ENCODE measurements around the gene EARS2.
"Not testable (repeated sequence)": the region's sequence is repeated elsewhere in the genome, so short reads cannot be mapped to it uniquely, and the experiment has no call there.

EARS2 gene

GRCh38 chr16:23556881-23557778 is at the start of gene EARS2, which contains the start of gene UBFD1:
TSS of gene EARS2 (minus strand) at chr16:23557350. CDS start at chr16:23557343, 7 bp downstream.
TSS of gene UBFD1 (plus strand) at chr16:23557727. CDS start at chr16:23557743, 16 bp downstream.
- DNase-seq (ENCODE audit: low read depth in 2 of 2): peak; percentile 97

DNA sequence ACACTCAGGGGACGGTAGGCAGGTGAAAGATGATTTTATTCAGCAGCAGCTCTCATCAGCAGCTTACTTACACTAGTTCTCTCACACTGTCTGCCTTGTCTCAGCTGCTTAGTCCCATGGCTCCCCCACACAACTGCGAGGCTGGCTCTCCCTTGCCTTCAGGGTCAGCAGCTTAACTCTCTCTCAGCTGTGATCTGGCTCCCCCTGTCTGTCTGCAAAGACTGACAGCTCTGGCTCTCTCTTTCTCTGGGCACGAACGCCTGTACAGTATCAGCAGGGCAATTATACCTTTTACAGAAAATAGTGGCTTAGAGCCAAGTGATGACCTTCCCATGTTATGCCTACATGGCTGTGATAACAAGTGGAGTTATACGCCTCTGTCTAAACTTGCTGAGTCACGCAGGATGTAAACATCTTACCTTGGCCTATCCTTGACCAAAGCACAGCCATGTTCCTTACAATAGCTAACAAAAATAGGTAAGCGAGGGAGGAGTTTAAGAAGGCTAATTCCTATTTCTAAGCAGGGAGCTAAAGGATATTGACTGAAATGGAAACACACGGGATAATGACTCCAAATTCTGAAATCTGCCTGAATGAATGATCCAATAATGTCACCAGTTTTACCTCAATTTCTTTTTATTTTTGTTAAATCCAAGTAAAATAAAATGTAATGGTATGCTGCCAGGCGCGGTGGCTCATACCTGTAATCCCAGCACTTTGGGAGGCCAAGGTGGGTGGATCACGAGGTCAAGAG is 40.0 kb upstream of the EARS2 start:
- no peak for DNase-seq (ENCODE audit: low read depth in 2 of 2)

DNA sequence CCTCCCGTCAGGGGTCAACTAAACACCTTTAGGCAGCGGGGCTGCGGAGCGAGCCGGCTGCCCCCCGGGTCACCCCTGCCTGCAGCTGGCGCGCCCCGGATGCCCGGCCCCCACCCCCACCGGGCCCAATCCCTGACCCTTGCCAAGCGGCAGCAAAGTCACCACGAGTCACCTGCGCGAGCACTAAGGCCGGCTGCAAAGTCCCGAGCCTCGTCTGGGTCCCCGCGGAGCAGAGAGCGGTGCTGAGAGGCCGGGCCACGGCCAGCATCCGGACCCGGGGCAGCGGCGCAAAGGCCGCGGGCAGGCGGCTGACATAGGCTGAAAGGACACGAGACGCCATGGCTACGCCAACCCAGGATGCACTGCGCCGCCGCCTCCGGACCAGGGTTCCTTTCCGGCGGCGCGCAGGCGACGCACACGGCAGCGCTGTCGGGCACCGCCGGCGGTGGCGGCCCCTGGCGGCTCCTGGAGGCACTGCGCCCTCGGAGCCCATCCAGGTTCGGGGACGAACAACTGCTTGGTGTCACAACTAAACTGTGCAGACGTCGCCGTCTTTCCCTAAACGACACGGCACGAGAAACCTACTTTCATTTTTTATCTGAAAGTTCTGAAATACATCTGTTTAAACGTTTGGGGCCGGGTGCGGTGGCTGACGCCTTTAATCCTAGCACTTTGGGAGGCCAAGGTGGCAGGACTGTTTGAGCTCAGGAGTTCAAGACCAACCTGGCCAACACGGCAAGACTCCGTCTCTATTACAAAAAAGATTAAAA is 39.0 kb upstream of the EARS2 start, which contains the start of gene NDUFAB1:
TSS of gene NDUFAB1 (minus strand) at position 366 of the 770 bp plus-strand sequence. CDS start at position 340, 26 bp downstream.
- peak; percentile 72 to 86 for DNase-seq (ENCODE audit: low read depth in 2 of 2)

DNA sequence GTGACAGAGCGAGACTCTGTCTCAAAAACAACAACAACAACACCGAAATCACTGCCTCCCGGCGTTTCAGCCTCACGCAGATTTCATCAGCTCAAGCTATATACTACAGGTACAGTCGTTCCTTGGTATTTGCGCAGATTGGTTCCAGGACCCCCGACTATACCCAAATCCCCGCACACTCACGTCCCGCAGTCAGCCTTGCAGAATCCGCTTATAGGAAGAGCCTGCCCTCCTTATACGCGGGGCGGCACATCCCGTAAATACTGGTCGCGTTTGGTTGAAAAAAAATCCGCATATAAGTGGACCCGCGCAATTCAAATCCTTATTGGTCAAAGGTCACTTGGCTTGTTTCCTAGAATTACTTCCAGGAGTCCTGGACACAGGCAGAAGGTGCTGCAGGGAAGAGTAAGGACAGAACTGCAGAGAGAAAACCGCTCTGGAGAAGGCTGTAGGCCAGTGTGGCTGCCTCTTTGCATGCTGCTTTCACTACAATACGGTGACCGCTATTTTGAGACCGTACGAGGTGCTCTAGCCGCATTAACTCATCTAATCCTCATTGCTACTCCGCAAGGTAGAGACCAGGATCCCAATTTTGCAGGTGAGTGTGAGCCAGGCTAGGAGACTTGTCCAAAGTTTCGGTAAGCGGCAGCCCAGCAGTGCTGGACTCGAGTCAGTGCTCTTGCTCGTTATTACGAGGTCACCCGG is 38.2 kb upstream of the EARS2 start:
- no peak for DNase-seq (ENCODE audit: low read depth in 2 of 2)

DNA sequence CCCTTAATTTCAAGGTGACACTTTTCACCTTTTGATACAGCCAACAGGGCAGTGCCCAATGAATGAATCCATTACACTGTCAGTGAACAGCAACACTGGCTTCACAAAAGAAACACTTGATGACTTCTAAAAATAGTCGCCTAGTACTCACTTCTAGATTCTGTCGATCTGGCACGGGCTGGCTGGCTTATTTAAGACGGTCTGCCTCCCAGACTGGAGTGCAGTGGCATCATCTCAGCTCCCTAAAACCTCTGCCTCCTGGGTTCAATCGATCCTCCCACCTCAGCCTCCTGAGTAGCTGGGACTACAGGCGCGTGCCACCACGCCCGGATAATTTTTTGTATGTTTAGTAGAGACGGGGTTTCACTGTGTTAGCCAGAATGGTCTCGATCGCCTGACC is 37.0 kb upstream of the EARS2 start:
- DNase-seq (ENCODE audit: low read depth in 2 of 2): no peak

DNA sequence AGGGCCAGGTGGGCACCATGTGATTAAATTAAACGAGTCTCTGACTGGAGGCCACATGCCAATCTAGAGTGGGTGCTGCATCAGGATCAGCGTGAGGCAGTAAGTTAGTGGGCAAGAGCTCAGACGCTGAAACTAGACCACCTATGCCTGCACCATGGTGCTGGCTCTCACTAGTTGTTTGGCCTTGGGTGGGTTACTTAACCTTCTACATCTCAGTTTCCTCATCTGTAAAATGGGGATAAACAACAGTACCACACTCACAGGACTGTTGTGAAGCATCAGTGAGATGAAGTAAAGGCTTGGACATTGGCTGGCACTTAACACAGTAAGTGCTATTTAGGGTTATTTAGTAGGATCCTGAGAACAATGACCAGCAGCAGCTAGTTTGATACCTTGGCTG is 33.0 kb upstream of the EARS2 start:
- no peak for DNase-seq (ENCODE audit: low read depth in 2 of 2)

DNA sequence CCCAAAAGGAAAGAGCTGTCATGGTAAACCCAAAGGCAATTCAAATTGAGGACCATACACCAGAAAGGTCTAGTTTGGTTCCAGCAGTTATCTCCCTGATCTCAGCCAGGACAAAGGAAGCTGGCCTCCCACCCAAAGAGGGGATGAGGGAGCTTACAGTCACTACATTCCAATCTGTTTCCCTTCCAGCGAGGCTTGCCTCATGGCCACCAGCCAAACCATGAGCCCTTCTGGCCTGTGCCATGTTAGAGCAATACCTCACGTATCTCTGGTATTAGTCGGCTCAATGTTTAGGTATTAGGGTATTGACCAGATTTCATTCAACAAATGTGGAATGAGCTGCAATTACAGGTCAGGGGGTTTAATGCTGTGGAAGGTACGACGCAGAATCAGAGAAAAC is 30.6 kb upstream of the EARS2 start:
- no peak for DNase-seq (ENCODE audit: low read depth in 2 of 2)

- no peak for DNase-seq (ENCODE audit: low read depth in 2 of 2)
Measured at GRCh38 chr16:23584186-23585076, 27.3 kb upstream of the EARS2 start.

GRCh38 chr16:23583271-23583670 is 26.1 kb upstream of the EARS2 start:
- not testable (repeated sequence) for DNase-seq (ENCODE audit: low read depth in 2 of 2)

- DNase-seq (ENCODE audit: low read depth in 2 of 2): no peak
Measured at GRCh38 chr16:23581764-23582163, 24.6 kb upstream of the EARS2 start.

GRCh38 chr16:23580391-23580790 is 23.2 kb upstream of the EARS2 start:
- DNase-seq (ENCODE audit: low read depth in 2 of 2): no peak

GRCh38 chr16:23579371-23579770 is 22.2 kb upstream of the EARS2 start:
- no peak for DNase-seq (ENCODE audit: low read depth in 2 of 2)

- DNase-seq (ENCODE audit: low read depth in 2 of 2): no peak
Measured at GRCh38 chr16:23578101-23578830, 21.1 kb upstream of the EARS2 start.

DNA sequence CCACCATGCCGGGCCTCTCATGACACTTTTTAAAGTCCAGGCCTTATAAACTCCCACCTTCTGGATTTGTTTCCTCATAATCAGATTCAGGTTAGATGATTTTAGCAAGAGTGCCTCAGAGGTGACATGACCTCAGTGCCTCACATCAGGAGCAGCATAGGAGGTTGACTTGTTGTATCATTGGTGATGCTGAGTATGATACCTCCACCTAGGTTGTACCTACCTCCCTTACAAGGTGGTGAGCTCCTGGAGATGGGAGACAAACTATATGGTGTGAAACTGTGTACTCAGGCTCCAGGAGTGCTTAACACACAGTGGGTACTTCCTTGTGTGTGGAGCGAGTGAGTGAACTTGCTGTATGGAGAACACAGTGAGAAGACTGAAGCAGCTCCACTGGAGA is 20.3 kb upstream of the EARS2 start:
- DNase-seq (ENCODE audit: low read depth in 2 of 2): no peak

DNA sequence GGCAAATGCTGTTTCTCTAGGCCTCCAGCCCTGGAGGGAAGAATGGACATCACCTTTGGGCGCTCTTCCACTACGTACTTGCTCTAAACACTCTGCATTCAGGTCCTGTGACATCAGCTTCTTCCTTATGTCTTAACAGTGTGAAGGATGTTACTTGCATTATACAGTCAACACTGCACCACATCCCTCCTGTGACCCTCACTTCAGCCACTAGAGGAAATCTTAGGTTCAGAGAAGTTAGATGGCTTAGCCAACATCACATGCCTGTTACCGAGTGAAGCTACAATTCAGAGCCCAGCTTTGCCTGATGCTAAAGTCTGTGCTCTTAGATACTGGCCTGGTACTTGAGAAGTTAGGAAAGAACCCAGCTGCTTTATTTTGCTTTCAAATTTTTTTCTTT is 18.7 kb upstream of the EARS2 start:
- DNase-seq (ENCODE audit: low read depth in 2 of 2): no peak

GRCh38 chr16:23573817-23574216 is 16.7 kb upstream of the EARS2 start:
- DNase-seq (ENCODE audit: low read depth in 2 of 2): no peak

DNA sequence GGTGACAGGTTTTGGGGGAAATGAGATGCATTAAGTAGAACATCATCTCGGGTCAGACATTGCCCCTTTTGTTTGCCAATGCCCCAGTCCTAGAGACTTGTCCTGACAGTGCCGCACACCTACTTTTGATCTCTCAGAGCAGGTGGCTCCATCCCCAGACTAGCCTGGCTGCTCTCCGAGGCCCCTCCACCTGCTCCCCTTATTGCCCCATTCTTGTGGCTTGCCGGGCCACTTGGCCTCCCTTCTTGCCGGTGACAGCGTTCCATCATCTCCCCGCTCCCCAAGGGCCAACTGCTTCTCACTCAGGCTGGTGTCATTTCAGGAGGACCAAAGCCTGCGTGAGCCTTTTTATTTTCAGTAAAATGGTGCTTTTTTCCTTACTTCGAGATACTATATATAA is 15.2 kb upstream of the EARS2 start:
- DNase-seq (ENCODE audit: low read depth in 2 of 2): no peak

DNA sequence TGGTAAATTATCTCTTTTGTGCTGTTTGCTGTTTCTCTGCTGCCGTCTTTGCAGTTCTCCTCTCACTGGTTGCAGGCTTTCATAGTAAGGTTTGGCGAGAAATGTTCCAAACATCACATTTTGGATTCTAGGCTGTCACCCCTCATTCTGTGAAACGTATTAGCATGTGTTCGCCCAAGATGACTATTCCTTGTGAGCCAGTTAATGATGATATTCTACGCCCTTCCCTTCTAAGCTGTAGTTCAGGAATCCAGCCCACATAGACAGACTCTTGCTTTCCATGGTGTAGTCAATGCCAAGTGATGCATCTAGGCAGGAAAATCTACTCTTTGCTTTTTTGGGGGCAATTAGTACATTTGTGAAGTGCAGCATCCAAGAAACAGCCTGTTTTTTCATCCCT is 14.7 kb upstream of the EARS2 start:
- DNase-seq (ENCODE audit: low read depth in 2 of 2): no peak

- no peak for DNase-seq (ENCODE audit: low read depth in 2 of 2)
Measured at GRCh38 chr16:23570992-23571632, 14.0 kb upstream of the EARS2 start.
